ENCODE measurements around the gene CORO6.

Gene CORO6

DNA sequence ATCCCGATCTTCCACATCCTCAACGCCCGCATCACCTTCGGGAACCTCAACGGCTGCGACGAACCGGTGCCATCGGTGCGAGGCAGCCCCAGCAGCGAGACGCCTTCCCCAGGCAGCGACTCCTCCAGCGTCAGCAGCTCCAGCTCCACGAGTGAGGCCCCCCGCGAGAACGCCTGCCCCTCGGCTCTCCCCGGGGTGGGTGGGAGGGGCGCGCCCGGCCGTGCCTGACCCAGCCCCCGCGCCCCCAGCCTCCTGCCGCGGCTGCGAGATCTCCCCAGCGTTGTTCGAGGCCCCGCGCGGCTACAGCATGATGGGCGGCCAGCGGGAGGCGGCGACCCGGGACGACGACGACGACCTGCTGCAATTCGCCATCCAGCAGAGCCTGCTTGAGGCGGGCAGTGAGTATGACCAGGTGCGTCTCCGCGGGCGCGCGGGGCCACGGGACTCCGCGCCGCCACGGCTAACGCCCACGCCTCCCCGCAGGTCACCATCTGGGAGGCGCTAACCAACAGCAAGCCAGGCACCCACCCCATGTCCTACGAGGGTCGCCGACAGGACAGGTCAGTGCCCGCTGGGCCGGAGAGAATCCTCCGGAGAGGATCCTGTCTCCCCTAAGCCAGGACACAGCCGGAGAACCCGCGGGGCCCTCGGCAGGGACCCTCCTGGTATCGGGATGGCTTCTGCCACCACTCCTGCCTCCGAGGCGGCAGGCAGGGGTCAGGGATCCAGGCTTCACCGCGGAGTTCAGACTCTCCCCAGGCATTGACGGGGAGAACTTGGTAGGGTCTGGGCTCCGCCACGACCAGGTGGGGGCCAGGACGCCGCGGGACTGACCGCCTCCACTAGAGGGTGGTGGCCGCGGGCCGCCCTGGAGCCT is 10.1 kb downstream of the CORO6 start:
- DNase-seq: no peak

GRCh38 chr17:29612094-29612403 is 10.7 kb downstream of the CORO6 start:
- DNase-seq: no peak

DNA sequence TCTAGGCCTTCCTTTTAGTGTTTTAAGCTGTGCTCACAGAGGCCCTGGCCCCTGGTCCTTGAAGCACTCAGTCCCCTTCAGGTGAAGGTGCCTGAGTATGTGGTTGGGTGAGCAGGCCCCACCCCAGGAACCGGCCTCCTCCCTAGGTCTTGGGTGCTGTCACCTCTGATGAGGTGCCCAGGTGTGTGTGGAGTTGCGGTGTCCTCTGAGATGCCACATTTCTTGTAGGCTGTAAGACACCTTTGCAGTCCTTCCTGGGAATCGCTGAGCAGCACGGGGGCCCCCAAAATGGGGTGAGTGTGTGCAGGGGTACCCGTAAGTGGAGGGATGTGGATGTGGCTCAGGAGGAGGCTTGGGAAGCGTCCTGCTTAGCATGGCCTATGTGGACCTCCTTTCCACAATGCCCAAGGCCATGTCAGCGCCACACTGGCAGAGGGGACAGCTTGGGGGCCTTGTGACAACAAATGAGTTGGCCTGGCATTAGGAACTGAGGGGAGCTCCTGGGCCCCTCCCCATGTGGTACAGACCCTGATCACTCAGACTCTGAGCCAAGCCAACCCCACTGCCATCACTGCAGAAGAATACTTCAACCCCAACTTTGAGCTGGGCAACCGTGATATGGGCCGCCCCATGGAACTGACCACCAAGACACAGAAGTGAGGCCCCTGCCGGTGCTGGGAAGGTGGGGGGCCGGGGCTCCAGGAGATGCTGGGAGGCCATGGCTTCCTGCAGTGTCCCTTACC is 11.2 kb downstream of the CORO6 start:
- no peak for DNase-seq

- no peak for DNase-seq
Observed at GRCh38 chr17:29610395-29610794, 12.3 kb downstream of the CORO6 start.

GRCh38 chr17:29608986-29609385 is 13.7 kb downstream of the CORO6 start:
- no peak for DNase-seq

DNA sequence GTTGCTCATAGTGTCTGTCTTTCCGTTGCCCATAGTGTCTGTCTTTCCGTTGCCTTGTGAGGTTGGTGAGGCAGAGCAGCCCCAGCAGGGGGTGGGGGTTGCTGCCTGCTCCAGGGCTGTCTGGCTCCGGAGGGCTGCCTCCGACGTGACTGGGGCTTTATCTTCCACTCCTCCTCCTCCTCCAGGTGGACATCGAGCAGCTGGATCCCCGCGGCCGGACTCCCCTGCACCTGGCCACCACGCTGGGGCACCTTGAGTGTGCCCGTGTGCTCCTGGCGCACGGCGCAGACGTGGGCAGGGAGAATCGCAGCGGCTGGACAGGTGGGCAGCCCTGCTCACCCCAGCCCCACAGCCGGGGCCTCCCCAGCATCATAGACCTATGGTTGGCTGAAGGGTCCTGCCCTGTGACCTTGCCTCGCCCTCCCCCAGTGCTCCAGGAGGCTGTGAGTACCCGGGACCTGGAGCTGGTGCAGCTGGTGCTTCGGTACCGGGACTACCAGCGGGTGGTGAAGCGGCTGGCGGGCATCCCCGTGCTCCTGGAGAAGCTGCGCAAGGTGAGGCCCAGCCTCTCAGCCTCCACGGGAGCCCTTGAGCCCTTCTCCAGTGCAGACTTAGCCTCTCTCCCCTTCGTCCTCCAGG is 15.0 kb downstream of the CORO6 start:
- DNase-seq: no peak

DNA sequence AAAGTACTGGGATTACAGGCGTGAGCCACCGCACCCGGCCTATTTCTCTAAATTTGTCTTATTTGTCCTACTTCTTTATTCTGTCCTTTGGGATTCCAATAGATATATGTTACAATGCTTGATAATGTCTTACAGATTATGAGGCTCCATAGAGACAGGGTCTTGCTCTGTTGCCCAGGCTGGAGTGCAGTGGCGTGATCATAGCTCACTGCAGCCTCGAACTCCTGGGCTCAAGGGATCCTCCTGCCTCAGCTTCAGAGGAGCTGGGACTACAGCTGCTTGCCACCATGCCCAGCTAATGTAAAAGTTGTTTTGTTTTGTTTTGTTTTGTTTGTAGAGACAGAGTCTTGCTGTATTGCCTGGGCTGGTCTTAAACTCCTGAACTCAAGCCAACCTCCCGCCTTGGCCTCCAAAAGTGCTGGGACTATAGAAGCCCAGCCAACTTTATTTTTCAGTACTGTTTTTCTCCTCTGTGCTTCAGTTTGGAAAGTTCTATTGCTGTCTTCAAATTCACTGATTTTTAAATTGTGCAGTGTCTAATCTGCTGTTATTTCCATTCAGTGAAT is 19.5 kb downstream of the CORO6 start:
- no peak for DNase-seq

DNA sequence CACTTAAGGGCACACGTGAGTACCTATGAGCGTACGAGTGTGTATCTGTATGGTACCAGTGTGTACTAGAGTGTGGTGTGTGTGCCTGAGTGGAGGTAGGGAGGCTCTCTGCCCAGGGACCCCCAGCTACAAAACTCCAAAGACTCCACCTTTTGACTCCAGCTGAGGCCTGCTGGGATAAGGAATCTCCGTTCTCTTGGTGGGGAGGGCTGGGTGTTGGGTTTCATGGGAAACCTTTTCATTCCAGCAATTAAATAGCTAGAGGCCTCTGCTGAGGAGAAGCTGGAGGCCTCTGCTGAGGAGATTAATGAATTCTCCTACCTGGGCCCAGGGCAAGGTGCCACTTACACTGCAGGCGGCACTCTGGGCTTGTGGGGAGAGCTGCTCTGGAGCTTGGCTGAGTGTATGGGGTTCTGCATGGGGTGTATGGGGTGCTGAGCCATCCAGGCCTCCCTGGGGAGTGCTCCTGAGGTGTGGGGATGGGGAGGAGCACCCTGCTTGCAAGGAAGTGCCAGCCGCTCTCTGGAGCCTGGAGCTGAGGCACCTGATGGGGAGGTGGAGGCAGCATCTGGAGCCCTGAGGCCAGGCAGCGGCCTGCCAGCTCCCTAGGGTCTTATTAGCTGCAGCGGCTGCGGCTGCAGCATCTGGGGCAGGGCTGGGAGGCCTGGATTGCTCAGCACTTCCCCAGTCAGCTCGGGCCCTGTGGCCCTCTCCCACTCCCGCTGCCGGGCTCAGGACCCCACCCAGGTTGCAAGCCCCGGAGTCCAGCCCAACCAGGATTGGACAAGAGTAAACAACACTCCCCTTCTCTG is 25.1 kb downstream of the CORO6 start:
- no peak for DNase-seq

GRCh38 chr17:29596811-29597210 is 25.9 kb downstream of the CORO6 start:
- no peak for DNase-seq

GRCh38 chr17:29595943-29596774 is 26.6 kb downstream of the CORO6 start:
- no peak for DNase-seq

DNA sequence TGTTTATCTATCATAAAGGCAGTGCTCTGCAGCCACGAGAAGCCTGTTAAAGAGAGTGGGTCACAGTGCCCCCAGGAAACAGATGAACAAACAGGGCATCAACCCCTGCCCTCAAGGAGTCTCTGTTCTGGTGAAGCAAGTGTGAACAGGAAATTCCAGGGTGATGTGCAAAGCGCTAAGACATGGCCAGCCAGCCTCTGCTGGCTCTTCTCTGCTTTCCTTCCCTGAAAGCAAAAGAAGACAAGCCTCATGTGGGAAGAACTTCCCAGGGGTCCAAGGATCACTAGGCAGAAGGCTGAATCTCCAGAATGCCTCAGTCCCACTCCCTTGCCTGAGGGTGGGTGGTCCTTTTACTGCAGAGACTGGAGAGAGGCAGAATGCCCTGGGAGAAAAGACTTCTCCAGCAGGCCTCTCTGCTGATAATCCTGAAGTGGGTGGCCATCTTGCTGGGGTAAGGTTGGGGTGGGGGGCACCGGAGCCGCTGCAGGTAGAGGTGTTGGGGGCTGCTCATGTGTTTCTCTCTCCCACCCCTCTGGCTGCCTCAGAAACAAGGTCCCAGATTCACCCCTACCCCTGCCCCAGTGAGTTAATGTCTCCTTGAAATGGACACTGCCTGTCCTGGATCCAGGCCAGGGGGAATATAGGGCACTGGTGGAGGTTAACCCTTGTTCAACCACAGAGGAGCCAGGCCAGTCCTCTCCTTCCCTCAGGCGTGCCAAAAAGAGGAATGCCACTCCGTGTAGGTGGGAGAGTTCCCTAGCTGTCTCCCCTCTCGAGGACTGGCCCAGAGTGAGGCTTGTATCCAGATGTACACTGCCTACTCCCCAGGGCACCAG is 27.4 kb downstream of the CORO6 start:
- DNase-seq: no peak

- no peak for DNase-seq
Observed at GRCh38 chr17:29594519-29595090, 28.1 kb downstream of the CORO6 start.

DNA sequence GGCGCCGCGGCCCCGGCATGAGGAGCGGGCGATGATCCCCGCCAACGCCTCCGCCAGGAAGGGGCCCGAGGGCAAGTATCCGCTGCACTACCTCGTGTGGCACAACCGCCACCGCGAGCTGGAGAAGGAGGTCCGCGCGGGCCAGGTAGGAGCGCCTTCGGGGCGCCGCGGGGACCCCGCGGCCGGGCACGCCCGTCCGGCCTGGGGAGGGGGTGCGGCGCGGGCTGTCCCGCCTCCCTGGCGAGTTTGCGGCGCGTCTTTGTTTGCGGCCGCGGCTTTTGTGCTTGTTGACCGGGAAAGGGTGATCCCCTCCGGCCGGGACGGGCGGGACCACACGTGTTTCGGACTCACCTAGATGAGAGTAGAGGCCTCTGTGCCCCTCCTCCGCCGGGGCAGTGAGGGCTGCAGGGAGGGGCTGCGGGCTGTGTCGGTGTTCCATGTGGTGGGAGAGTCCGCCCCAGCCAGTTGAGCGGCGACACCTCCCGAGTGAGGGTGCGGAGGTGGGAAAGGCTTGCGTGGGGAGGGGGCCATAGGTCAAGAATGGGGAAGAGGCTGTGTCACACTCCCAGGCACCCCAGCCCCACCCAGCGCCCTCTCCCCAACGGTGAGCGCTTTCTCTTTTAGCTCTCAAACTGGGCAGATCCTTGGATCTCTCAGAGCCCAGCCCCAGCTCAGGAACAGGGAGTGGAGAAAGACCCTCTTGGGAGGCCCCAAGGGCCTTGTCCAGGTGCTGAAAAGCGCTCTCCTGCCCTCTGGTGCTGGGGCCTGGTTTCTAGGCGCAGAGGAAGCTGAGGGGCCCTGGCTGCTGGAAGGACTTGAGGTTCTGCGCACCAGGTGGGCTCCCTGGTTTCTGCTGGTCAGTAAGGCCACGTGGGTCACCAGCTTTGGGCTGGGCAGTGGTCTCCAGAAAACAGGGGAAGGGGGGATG is 28.9 kb downstream of the CORO6 start:
- peak; percentile 37 for DNase-seq

- peak; percentile 61 for DNase-seq
Observed at GRCh38 chr17:29592850-29593551, 29.7 kb downstream of the CORO6 start, which contains the start of gene ANKRD13B. TSS of gene ANKRD13B (plus strand) at chr17:29593132. CDS start at chr17:29593622, 490 bp downstream.

- DNase-seq: peak; percentile 82
Observed at GRCh38 chr17:29591737-29592608, 30.7 kb downstream of the CORO6 start.

DNA sequence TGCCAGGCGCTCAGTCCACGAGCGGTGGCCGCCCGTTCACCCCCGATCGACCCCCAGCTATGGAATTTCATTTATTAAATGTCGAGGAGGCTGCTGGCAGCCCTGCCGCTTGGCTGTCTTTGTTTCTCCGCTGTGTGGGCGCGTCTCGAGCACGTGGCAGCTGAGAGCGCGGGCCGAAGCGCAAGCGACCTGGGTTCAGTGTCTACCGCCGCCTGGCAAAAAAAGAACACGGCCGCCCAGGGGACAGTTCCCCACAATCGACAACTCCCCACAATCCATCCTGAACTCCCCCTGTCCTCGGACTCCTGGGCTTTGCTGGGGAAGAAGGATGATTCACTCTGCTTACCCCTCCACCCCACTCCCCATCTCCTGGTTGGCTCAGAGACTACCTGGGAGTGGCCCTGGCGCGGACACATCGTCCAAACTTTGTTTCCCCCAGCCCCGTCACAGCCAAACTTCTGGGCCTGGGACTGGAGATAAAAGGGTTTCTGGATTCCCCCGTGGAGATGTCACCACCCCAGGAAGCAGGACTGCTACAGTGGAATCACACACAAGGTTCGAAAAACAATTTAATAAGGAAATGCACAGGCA is 31.5 kb downstream of the CORO6 start:
- peak; percentile 61 for DNase-seq

All from stimulated activated CD4-positive, alpha-beta T cell treated with anti-CD3 and anti-CD28 coated beads, Interleukin-4, amount 100 ng/mL, for 1 hour (primary cell).